GM18868 (cell line): Measurements from ENCODE around the gene SCP2D1.
"Not testable (repeated sequence)": the region's sequence is repeated elsewhere in the genome, so short reads cannot be mapped to it uniquely, and the experiment has no call there.

Experiments used
- ATAC-seq: cut with Tn5 transposase; IDR thresholded peaks from one replicate; pipeline ENCODE4 v1.9.1; 2021; ENCODE audit warnings: mild to moderate bottlenecking, moderate library complexity; ENCODE audit not compliant: unreplicated experiment

The SCP2D1 gene

GRCh38 chr20:18813483-18813882 lies at the start of gene SCP2D1:
Gene SCP2D1, plus strand, starts transcription at chr20:18813783. Its CDS starts 33 bp downstream, at chr20:18813816.
- no peak for ATAC-seq

DNA sequence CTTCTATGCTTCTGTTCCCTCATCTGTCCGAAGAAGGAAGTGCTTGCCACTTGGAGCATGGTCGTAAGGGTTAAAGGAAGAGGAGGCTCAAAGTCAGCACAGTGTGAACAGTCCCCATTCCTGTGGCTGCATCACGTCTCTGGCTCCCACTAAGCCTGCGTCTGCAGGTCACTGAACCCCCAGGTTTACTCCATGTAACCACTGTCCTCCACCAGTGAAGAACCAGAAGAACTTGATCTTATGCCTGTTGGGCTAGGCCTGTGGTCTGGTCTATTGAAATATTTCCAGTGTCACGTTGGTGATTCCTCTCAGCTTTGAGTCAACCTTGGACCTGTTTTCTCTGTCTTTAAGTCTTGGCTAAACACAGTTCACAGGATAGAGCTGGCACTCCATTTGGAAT lies 45.9 kb upstream of the SCP2D1 start:
- no peak for ATAC-seq

- ATAC-seq = no peak
Measured at GRCh38 chr20:18773566-18773965, 40.0 kb upstream of the SCP2D1 start.

GRCh38 chr20:18774207-18774606 lies 39.4 kb upstream of the SCP2D1 start:
- no peak for ATAC-seq

- ATAC-seq = no peak
Measured at GRCh38 chr20:18775633-18776032, 38.0 kb upstream of the SCP2D1 start.

DNA sequence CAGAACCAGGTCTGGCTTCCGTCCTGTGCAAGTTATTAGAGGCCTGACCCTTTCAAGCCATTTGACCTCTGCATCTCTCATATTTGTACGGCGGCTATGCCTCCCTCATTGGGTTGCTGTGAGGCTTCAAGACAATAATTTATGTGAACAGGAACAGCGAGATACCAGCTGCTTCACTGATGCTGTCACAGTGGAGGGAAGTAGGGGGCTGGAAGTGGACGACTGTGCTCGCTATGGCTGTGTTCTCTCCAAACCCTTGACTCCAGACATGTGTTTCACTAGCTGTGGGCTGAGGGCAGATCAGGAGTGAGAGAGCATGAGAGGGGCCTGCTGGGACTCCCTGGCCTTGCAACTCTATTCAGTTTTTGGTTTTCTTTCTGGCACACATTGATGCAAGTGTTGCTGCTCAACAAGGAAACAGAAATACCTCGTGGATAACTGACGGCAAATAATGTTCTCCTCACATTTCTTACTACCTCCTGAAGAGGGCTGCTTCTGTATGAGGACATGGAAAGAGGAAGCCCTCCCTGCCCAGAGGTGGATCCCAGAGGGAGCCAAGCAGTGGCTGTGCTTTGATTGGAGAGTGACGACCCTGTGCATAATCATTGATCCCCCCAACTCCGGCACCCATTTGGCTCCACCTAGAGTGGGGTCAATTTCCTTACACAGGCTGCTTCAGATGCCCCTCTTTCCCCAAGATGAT lies 34.7 kb upstream of the SCP2D1 start:
- ATAC-seq = no peak

GRCh38 chr20:18780385-18781130 lies 33.0 kb upstream of the SCP2D1 start:
- no peak for ATAC-seq

GRCh38 chr20:18781509-18781908 lies 32.1 kb upstream of the SCP2D1 start:
- ATAC-seq = no peak

- ATAC-seq = no peak
Measured at GRCh38 chr20:18783385-18783959, 30.1 kb upstream of the SCP2D1 start.

DNA sequence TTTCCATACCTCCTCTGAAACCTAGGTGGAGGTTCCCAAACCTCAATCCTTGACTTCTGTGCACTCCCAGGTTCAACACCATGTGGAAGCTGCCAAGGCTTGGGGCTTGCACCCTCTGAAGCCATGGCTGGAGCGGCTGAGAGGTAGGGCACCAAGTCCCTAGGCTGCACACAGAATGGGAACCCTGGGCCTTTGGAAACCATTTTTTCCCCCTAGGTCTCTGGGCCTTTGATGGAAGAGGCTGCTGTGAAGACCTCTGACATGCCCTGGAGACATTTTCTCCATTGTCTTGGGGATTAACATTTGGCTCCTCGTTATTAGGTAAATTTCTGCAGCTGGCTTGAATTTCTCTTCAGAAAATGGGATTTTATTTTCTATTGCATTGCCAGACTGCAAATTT lies 26.5 kb upstream of the SCP2D1 start:
- ATAC-seq = not testable (repeated sequence)

DNA sequence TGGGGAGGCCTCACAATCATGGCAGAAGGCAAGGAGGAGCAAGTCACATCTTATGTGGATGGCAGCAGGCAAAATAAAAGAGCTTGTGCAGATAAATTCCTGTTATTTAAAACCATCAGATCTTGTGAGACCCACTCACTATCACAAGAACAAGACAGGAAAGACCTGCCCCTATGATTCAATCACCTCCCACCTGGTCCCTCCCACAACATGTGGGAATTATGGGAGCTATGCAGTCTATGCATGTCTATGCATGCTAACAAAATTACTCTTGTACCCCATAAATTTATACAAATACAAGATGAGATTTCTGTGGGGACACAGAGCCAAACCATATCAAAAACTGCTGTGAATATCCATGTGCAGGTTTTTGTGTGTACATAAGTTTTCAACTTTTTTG lies 25.6 kb upstream of the SCP2D1 start:
- no peak for ATAC-seq

GRCh38 chr20:18790787-18791186 lies 22.8 kb upstream of the SCP2D1 start:
- no peak for ATAC-seq

DNA sequence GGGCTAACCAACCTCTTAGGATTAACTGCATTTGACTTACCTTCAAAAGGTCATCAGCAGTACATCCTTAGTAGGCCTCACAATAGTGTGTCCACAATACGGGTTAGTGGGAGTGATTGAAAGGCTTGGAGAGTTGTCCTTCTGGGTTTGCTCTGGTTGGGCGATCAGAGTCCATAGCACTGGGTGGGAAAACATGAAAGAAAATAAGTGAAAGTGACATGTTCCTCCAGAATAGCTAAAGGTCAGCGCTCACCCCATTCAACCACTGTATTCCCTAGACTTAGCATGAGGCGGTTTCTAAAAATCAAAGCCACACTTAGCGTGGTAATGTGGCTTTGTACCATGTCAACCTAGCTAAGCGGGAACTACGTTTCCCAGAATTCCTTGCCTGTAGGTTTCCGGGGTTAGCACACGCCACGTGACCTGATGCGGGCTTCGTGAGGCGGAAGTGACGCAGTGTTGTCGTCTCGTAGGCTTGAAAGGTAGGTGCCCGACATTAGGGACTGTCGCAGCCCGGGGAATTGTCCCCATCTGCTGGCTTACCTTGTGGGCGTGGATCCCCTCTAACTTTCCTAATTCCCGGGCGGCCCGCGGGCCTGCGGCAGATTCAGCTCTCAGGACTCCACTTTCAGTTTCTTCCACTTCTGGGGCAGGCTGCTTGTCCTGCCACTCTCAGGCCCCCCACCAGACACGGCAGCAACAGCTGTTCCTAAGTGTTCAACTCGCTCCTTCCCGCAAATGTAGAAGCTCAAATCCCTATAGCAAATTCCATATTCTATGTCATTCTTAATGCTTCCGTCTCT lies 19.8 kb upstream of the SCP2D1 start:
- peak; percentile 94 for ATAC-seq

DNA sequence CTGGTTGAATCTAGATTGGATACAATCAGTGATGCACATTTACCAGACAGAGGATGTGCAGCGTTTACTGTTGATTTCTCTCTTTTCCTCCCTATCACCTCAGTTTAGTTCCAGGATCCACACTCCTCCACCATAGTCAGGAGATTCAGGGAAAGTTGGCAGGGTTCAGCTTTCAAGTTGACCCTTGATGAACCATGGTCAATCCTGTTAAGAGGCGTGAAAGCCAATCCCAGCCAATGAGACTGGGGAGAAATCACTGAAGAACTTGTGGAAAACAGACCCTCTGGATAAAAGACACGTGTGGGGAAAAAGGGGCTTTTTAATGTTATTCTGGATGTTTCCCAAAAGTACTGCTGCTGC lies 19.2 kb upstream of the SCP2D1 start:
- ATAC-seq = no peak

DNA sequence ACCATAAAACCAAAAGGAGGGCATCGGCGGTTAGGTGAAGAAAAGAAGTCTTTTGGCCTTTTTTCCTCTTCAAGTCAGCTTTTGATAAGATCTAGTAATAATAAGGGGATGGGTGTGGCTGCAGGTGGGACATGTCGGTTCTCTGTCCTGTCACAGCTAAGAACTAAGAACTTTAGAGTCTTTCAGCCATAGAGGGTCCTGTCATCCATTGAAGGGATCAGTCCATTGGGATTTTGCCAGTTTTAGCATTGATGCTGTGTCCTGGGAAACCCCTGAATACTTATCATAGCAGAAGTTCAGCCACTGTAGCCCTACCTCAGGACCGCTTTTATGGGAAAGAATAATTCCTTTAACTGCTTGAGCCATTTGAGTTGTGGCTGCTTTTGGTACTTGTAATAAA lies 18.2 kb upstream of the SCP2D1 start:
- no peak for ATAC-seq

DNA sequence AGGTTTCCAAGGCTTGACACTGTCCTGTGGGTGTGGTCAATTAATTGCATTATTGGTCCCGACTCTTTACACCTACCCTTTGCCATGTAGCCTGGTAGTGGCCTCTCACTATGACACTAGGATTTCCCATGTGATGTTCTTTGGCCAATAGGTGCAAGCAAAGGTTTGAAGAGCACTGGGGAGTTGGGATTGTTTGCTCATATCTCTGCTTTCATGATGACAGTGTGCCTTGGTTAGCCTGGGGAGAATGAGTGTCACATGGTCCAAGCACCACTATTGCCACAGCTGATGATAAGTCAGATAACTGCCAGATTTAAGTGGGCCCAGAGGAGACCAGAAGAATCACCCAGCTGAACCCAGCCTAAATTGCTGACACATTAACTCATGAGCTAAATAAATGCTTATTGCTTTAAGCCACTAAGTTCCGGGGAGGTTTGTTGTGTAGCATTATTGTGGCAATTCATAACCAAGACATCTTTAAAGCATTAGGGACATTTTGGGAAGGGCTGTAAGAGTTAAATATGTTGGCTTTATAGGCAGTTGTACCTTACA lies 17.2 kb upstream of the SCP2D1 start:
- no peak for ATAC-seq

DNA sequence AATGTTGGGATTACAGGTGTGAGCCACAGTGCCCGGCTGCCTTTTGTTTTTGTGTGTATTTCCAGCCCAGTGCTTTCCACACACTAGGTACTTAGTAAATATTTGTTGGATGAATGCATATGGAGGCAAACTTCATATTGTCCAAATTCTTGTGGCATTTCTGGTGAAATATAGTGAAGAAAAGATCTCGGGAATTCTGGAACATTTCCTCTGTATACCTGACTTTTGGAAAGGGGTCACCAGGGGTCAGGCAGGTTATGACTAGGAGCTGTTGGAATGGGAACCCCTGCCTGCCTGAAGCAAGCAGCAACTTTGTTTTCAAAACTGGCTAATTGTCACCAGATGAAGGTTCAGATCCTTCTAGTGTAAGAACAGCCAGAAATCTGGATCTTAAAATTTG lies 12.1 kb upstream of the SCP2D1 start:
- no peak for ATAC-seq

DNA sequence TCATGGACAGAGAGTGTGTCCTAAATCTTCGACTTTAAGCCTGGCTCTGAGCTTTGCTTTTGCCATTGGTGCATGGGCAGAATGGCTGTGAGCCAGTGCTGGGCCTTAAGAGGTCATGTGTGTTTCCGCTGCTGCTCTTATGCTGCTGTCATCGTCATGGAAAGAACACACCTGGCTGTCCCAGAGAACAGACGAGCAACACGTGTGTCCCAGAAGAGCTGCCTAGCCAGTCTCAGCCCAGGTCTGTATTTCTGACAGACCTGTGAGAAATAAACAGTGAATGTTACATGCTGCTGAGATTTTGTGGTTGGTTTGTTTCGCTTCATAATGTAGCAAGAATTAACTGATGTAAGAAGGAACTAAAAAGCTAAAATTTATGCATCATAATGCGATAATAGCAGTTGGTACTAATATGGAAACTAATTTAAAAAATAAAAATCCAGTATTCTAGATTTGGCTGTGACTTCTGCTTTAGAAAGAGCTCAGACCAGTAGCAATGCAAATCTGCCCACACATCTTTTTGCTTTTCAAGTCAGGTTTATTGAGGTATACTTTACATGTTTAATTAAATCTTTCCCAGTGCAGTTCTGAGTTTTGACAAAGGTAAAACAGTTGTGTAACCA lies 11.5 kb upstream of the SCP2D1 start:
- ATAC-seq = peak; percentile 82

DNA sequence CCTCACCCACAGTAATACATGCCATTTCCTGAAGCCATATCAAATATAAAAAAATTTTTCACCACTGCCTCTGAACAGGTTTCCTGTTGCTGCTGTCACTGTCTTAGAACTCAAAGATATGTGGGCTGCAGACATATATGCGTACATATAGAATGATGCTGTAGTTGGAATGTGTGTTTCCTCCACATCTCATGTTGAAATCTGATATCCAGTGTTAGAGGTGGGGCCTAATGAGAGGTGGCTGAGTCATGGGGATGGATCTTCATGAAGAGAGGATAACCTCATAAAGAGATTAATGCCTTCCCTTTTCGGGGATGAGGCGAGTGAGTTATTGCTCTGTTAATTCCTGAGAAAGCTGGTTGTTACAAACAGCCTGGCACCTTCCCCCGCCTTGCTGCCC lies 7.7 kb upstream of the SCP2D1 start:
- no peak for ATAC-seq

- ATAC-seq = peak; percentile 70
Measured at GRCh38 chr20:18808712-18809111, 4.9 kb upstream of the SCP2D1 start.

DNA sequence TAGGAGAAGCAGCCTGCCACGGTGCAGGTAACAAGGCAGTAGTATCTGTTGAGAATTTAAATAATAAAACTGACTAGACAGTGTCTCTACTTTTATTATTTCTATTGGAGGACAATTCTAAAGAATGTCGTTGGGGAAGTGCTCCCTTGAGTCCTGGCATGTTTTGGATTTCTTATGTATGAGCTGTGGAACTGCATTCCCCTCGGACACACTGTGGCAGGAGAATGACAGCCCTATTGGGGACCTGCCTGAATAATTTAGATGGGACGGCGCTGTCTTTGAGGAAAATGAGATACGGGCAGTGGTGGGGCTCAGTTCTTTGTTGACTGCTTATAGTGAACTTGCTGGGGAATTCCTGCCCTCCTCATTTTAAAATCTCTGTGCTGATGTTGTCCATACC lies 2.4 kb upstream of the SCP2D1 start:
- no peak for ATAC-seq
